ENCODE results near the gene ASIC2. TPM values are rescaled to one million over a fixed set of nuclear protein-coding genes. Genes with fewer than 3 reads are reported as not detected.

ASIC2 gene
- polyA plus RNA-seq, 1 donor = 9.3 TPM

GRCh38 chr17:33137426-33137825, 155.7 kb downstream of the ASIC2 start:
- Histone ChIP-seq H3K4me3 (ENCODE audit: low read length) (no peak overlapping the region), H3K4me1 (ENCODE audit: control insufficient read depth, insufficient read depth, low read length) (no peaks in the 10 kb centered on the region)
- DNase-seq = no peak

GRCh38 chr17:33135691-33136090, 157.4 kb downstream of the ASIC2 start:
- no peaks in the 10 kb centered on the region for H3K36me3 ChIP-seq (ENCODE audit: control insufficient read depth, insufficient read depth, low read length)
- H3K4me3 ChIP-seq (ENCODE audit: low read length) = no peak overlapping the region
- H3K27me3 ChIP-seq (ENCODE audit: control insufficient read depth, insufficient read depth, low read length) = no peaks in the 10 kb centered on the region
- no peaks in the 10 kb centered on the region for H3K4me1 ChIP-seq (ENCODE audit: control insufficient read depth, insufficient read depth, low read length)
- no peak overlapping the region for H3K27ac ChIP-seq (ENCODE audit: low read length)
- no peaks in the 10 kb centered on the region for H3K9me3 ChIP-seq (ENCODE audit: control insufficient read depth, low read depth, low read length)
- no peak for DNase-seq
- no CpG with 5 or more reads among the region's 4 CpGs for WGBS (ENCODE audit: insufficient coverage, low lambda C conversion rate)

More at GRCh38 chr17:33137426-33137825, 155.7 kb downstream of the ASIC2 start:
- no peaks in the 10 kb centered on the region for H3K27me3 ChIP-seq (ENCODE audit: control insufficient read depth, insufficient read depth, low read length)
- no peaks in the 10 kb centered on the region for H3K9me3 ChIP-seq (ENCODE audit: control insufficient read depth, low read depth, low read length)
- H3K36me3 ChIP-seq (ENCODE audit: control insufficient read depth, insufficient read depth, low read length) = no peaks in the 10 kb centered on the region
- H3K27ac ChIP-seq (ENCODE audit: low read length) = no peak overlapping the region

GRCh38 chr17:33131620-33132019, 161.5 kb downstream of the ASIC2 start:
- 90% methylated on average over 2 of the region's 7 CpGs for WGBS (ENCODE audit: insufficient coverage, low lambda C conversion rate)
- Histone ChIP-seq H3K27me3 (ENCODE audit: control insufficient read depth, insufficient read depth, low read length) (no peaks in the 10 kb centered on the region), H3K36me3 (ENCODE audit: control insufficient read depth, insufficient read depth, low read length) (no peaks in the 10 kb centered on the region), H3K4me3 (ENCODE audit: low read length) (no peak overlapping the region), H3K27ac (ENCODE audit: low read length) (no peak overlapping the region), H3K4me1 (ENCODE audit: control insufficient read depth, insufficient read depth, low read length) (no peaks in the 10 kb centered on the region), H3K9me3 (ENCODE audit: control insufficient read depth, low read depth, low read length) (no peaks in the 10 kb centered on the region)
- DNase-seq = no peak

GRCh38 chr17:33127706-33128105, 165.4 kb downstream of the ASIC2 start:
- Histone ChIP-seq H3K27ac (ENCODE audit: low read length) (no peak overlapping the region), H3K36me3 (ENCODE audit: control insufficient read depth, insufficient read depth, low read length) (no peaks in the 10 kb centered on the region), H3K4me1 (ENCODE audit: control insufficient read depth, insufficient read depth, low read length) (no peaks in the 10 kb centered on the region), H3K4me3 (ENCODE audit: low read length) (no peak overlapping the region), H3K9me3 (ENCODE audit: control insufficient read depth, low read depth, low read length) (no peaks in the 10 kb centered on the region), H3K27me3 (ENCODE audit: control insufficient read depth, insufficient read depth, low read length) (no peaks in the 10 kb centered on the region)
- WGBS (ENCODE audit: insufficient coverage, low lambda C conversion rate) = 60% methylated on average over 1 of the region's 2 CpGs
- no peak for DNase-seq

GRCh38 chr17:33126086-33126485, 167.0 kb downstream of the ASIC2 start:
- H3K27me3 ChIP-seq (ENCODE audit: control insufficient read depth, insufficient read depth, low read length) = no peaks in the 10 kb centered on the region
- no peak overlapping the region for H3K4me3 ChIP-seq (ENCODE audit: low read length)
- no peaks in the 10 kb centered on the region for H3K36me3 ChIP-seq (ENCODE audit: control insufficient read depth, insufficient read depth, low read length)
- no peak for DNase-seq
- no peaks in the 10 kb centered on the region for H3K9me3 ChIP-seq (ENCODE audit: control insufficient read depth, low read depth, low read length)
- WGBS (ENCODE audit: insufficient coverage, low lambda C conversion rate) = no CpG with 5 or more reads among the region's 4 CpGs
- H3K27ac ChIP-seq (ENCODE audit: low read length) = no peak overlapping the region
- no peaks in the 10 kb centered on the region for H3K4me1 ChIP-seq (ENCODE audit: control insufficient read depth, insufficient read depth, low read length)

GRCh38 chr17:33125552-33125950, 167.5 kb downstream of the ASIC2 start:
- H3K4me3 ChIP-seq (ENCODE audit: low read length) = no peak overlapping the region
- no peaks in the 10 kb centered on the region for H3K9me3 ChIP-seq (ENCODE audit: control insufficient read depth, low read depth, low read length)
- no peaks in the 10 kb centered on the region for H3K27me3 ChIP-seq (ENCODE audit: control insufficient read depth, insufficient read depth, low read length)
- DNase-seq = no peak
- H3K36me3 ChIP-seq (ENCODE audit: control insufficient read depth, insufficient read depth, low read length) = no peaks in the 10 kb centered on the region
- no peaks in the 10 kb centered on the region for H3K4me1 ChIP-seq (ENCODE audit: control insufficient read depth, insufficient read depth, low read length)
- H3K27ac ChIP-seq (ENCODE audit: low read length) = no peak overlapping the region
- no CpG with 5 or more reads among the region's 3 CpGs for WGBS (ENCODE audit: insufficient coverage, low lambda C conversion rate)

- H3K9me3 ChIP-seq (ENCODE audit: control insufficient read depth, low read depth, low read length) = no peaks in the 10 kb centered on the region
- H3K27ac ChIP-seq (ENCODE audit: low read length) = no peak overlapping the region
- no peaks in the 10 kb centered on the region for H3K27me3 ChIP-seq (ENCODE audit: control insufficient read depth, insufficient read depth, low read length)
- no CpG with 5 or more reads among the region's 3 CpGs for WGBS (ENCODE audit: insufficient coverage, low lambda C conversion rate)
- H3K4me3 ChIP-seq (ENCODE audit: low read length) = no peak overlapping the region
- H3K4me1 ChIP-seq (ENCODE audit: control insufficient read depth, insufficient read depth, low read length) = no peaks in the 10 kb centered on the region
- no peaks in the 10 kb centered on the region for H3K36me3 ChIP-seq (ENCODE audit: control insufficient read depth, insufficient read depth, low read length)
- DNase-seq = no peak
These were observed 168.1 kb downstream of the ASIC2 start for GRCh38 chr17:33124871-33125551.

- Histone ChIP-seq H3K4me3 (ENCODE audit: low read length) (no peak overlapping the region), H3K36me3 (ENCODE audit: control insufficient read depth, insufficient read depth, low read length) (no peaks in the 10 kb centered on the region), H3K9me3 (ENCODE audit: control insufficient read depth, low read depth, low read length) (no peaks in the 10 kb centered on the region), H3K4me1 (ENCODE audit: control insufficient read depth, insufficient read depth, low read length) (no peaks in the 10 kb centered on the region), H3K27ac (ENCODE audit: low read length) (no peak overlapping the region), H3K27me3 (ENCODE audit: control insufficient read depth, insufficient read depth, low read length) (no peaks in the 10 kb centered on the region)
- DNase-seq = no peak
These were observed 168.9 kb downstream of the ASIC2 start for GRCh38 chr17:33124185-33124584.

- no CpG with 5 or more reads among the region's 1 CpG for WGBS (ENCODE audit: insufficient coverage, low lambda C conversion rate)
- no peaks in the 10 kb centered on the region for H3K9me3 ChIP-seq (ENCODE audit: control insufficient read depth, low read depth, low read length)
- no peak overlapping the region for H3K27ac ChIP-seq (ENCODE audit: low read length)
- H3K36me3 ChIP-seq (ENCODE audit: control insufficient read depth, insufficient read depth, low read length) = no peaks in the 10 kb centered on the region
- no peaks in the 10 kb centered on the region for H3K27me3 ChIP-seq (ENCODE audit: control insufficient read depth, insufficient read depth, low read length)
- H3K4me3 ChIP-seq (ENCODE audit: low read length) = no peak overlapping the region
- no peaks in the 10 kb centered on the region for H3K4me1 ChIP-seq (ENCODE audit: control insufficient read depth, insufficient read depth, low read length)
- no peak for DNase-seq
These were observed 171.3 kb downstream of the ASIC2 start for GRCh38 chr17:33121756-33122155.

GRCh38 chr17:33121272-33121671, 171.8 kb downstream of the ASIC2 start:
- Histone ChIP-seq H3K4me1 (ENCODE audit: control insufficient read depth, insufficient read depth, low read length) (no peaks in the 10 kb centered on the region), H3K27me3 (ENCODE audit: control insufficient read depth, insufficient read depth, low read length) (no peaks in the 10 kb centered on the region), H3K27ac (ENCODE audit: low read length) (no peak overlapping the region), H3K4me3 (ENCODE audit: low read length) (no peak overlapping the region), H3K36me3 (ENCODE audit: control insufficient read depth, insufficient read depth, low read length) (no peaks in the 10 kb centered on the region), H3K9me3 (ENCODE audit: control insufficient read depth, low read depth, low read length) (no peaks in the 10 kb centered on the region)
- WGBS (ENCODE audit: insufficient coverage, low lambda C conversion rate) = no CpG with 5 or more reads among the region's 2 CpGs
- DNase-seq = no peak

- Histone ChIP-seq H3K9me3 (ENCODE audit: control insufficient read depth, low read depth, low read length) (no peaks in the 10 kb centered on the region), H3K4me3 (ENCODE audit: low read length) (no peak overlapping the region), H3K4me1 (ENCODE audit: control insufficient read depth, insufficient read depth, low read length) (no peaks in the 10 kb centered on the region), H3K27ac (ENCODE audit: low read length) (no peak overlapping the region), H3K36me3 (ENCODE audit: control insufficient read depth, insufficient read depth, low read length) (no peaks in the 10 kb centered on the region), H3K27me3 (ENCODE audit: control insufficient read depth, insufficient read depth, low read length) (no peaks in the 10 kb centered on the region)
- DNase-seq = no peak
- WGBS (ENCODE audit: insufficient coverage, low lambda C conversion rate) = no CpG with 5 or more reads among the region's 5 CpGs
These were observed 173.0 kb downstream of the ASIC2 start for GRCh38 chr17:33120103-33120502.
